WTC11 (cell line): ENCODE data around the gene ZNF532. TPM values are rescaled to one million over a fixed set of nuclear protein-coding genes. Genes with fewer than 3 reads are reported as not detected.

ENCODE experiments used
- ATAC-seq: fragments of 200-7000 bp; cut with Tn5 transposase; 2 replicates; pipeline ENCODE4 v1.10.0; 2021; ENCODE audit warnings: mild to moderate bottlenecking, moderate library complexity
- CTCF ChIA-PET: fragments of 300-600 bp; sonication (Branson Sonifier 250); formaldehyde crosslinking; loops from one replicate; lab custom pipeline; 2021; ENCODE audit warnings: antibody characterized with exemption; lab: Charles Lee
- POLR2A ChIA-PET: fragments of 350-600 bp; sonication (Branson Sonifier 250); formaldehyde crosslinking; loops from one replicate; lab custom pipeline; 2021; ENCODE audit warnings: antibody characterized with exemption; lab: Charles Lee
- DNase-seq: peaks from one replicate; pipeline ENCODE4 v3.0.0; 2021; ENCODE audit warnings: low spot score
- H3K27ac Mint-ChIP-seq: 2 replicates; pipeline ENCODE4 v1.8.0; 2021; ENCODE audit warnings: mixed read lengths
- H3K27me3 Mint-ChIP-seq: 2 replicates; pipeline ENCODE4 v1.8.0; 2021; ENCODE audit warnings: low read depth, mild to moderate bottlenecking, moderate library complexity, mixed read lengths
- H3K36me3 Mint-ChIP-seq: 2 replicates; pipeline ENCODE4 v1.8.0; 2021; ENCODE audit warnings: mixed read lengths
- H3K4me1 Mint-ChIP-seq: 2 replicates; pipeline ENCODE4 v1.8.0; 2022; ENCODE audit warnings: mixed read lengths
- H3K4me3 Mint-ChIP-seq: 2 replicates; pipeline ENCODE4 v1.8.0; 2021; ENCODE audit warnings: mild to moderate bottlenecking, moderate library complexity, mixed read lengths
- H3K9me3 Mint-ChIP-seq: 2 replicates; pipeline ENCODE4 v1.8.0; 2021; ENCODE audit warnings: mixed read lengths
- CBFB ChIP-seq: sonication (generic); formaldehyde crosslinking; IDR thresholded peaks from 2 replicates; pipeline ENCODE4 v1.8.1; 2022; ENCODE audit warnings: mild to moderate bottlenecking, low read depth, missing genetic modification reagents
- ESRRA ChIP-seq: sonication (generic); formaldehyde crosslinking; IDR thresholded peaks from 2 replicates; pipeline ENCODE4 v1.8.1; 2022; ENCODE audit warnings: mild to moderate bottlenecking, missing genetic modification reagents, borderline replicate concordance
- GRHL2 ChIP-seq: fragments of 250-450 bp; sonication (Bioruptor Pico); IDR thresholded peaks from 2 replicates; pipeline ENCODE4 v1.8.0; 2022; ENCODE audit warnings: mild to moderate bottlenecking, moderate library complexity; ENCODE audit not compliant: insufficient replicate concordance, severe bottlenecking
- KAT7 ChIP-seq: sonication (generic); formaldehyde crosslinking; IDR thresholded peaks from 2 replicates; pipeline ENCODE4 v1.8.1; 2023; ENCODE audit warnings: missing genetic modification reagents, mild to moderate bottlenecking, borderline replicate concordance
- NR1H2 ChIP-seq: sonication (generic); formaldehyde crosslinking; IDR thresholded peaks from 2 replicates; pipeline ENCODE4 v1.9.0; 2021; ENCODE audit warnings: mild to moderate bottlenecking, moderate library complexity, missing genetic modification reagents
- RORB ChIP-seq: fragments of 250-450 bp; sonication (Bioruptor Pico); IDR thresholded peaks from 2 replicates; pipeline ENCODE4 v1.9.0; 2021; ENCODE audit warnings: mild to moderate bottlenecking
- SMAD3 ChIP-seq: sonication (generic); formaldehyde crosslinking; IDR thresholded peaks from 2 replicates; pipeline ENCODE4 v1.8.0; 2022; ENCODE audit warnings: missing genetic modification reagents, mild to moderate bottlenecking, borderline replicate concordance
- SMAD4 ChIP-seq: sonication (generic); formaldehyde crosslinking; IDR thresholded peaks from 2 replicates; pipeline ENCODE4 v1.8.0; 2022; ENCODE audit warnings: mild to moderate bottlenecking, missing genetic modification reagents
- ZNF121 ChIP-seq: sonication (generic); formaldehyde crosslinking; IDR thresholded peaks from 2 replicates; pipeline ENCODE4 v1.8.0; 2023; ENCODE audit warnings: missing genetic modification reagents
- ZNF317 ChIP-seq: sonication (generic); formaldehyde crosslinking; IDR thresholded peaks from 2 replicates; pipeline ENCODE4 v1.8.1; 2023; ENCODE audit warnings: low read depth, mild to moderate bottlenecking, moderate library complexity, missing genetic modification reagents, borderline replicate concordance
- total RNA-seq: library from RNA; stranded (reverse); gene quantifications from 3 replicates; pipeline ENCODE4 v1.2.3, GENCODE V29; 2021
- TF ChIP-seq, protein P1 (sequence below): sonication (generic); formaldehyde crosslinking; IDR thresholded peaks from 2 replicates; pipeline ENCODE4 v1.8.1; 2023; ENCODE audit warnings: mild to moderate bottlenecking, missing genetic modification reagents, moderate library complexity
- TF ChIP-seq, protein P2 (sequence below): fragments of 250-450 bp; sonication (Bioruptor Pico); conservative IDR thresholded peaks from 2 replicates; pipeline ENCODE4 v1.9.0; 2021; ENCODE audit warnings: mild to moderate bottlenecking
- TF ChIP-seq, protein P3 (sequence below): sonication (generic); formaldehyde crosslinking; IDR thresholded peaks from 2 replicates; pipeline ENCODE4 v1.8.0; 2022; ENCODE audit warnings: missing genetic modification reagents
- TF ChIP-seq, protein P4 (sequence below): sonication (generic); formaldehyde crosslinking; IDR thresholded peaks from 2 replicates; pipeline ENCODE4 v1.8.0; 2022; ENCODE audit warnings: mild to moderate bottlenecking, missing genetic modification reagents
- TF ChIP-seq, protein P5 (sequence below): sonication (generic); formaldehyde crosslinking; IDR thresholded peaks from 2 replicates; pipeline ENCODE4 v1.8.1; 2022; ENCODE audit warnings: low read depth, missing genetic modification reagents, borderline replicate concordance

ZNF532 gene
- total RNA-seq, 1 experiment from 2014 or later: 171 TPM

DNA sequence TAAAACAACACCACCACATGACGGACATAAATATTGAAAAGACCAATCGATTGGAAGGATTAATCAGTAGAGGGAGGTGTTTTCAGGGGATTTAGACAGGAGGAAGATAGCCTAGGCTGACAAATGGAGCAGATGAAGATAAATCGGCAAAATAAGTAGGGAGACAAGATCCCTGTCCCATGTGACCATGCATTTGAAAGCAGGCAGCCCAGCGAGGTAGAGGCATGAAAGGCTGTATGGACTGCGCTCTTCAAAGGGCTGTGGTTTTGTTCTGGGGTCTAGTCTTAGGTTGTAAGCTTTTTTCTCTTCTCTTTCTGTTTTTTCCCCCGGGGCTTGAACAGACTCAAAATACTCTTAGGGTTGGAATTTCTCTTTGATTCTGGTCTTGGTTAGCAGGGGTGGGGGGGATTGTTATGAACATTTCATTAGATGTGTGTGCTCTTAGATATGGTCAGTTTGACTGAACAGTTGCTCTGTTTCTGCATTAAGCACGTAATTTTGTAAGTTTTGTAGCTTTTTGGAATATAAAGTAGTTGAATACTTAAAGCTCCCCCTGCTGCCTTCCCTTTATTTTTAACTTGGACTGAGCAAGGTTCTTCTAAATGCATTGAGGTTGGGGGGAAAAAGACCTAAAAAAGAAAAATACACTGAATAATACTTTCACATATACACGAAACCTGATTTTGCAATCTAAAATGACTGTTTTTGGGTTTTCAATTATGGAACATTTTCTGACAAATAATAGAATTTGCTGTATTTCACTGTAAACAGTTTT, 32.2 kb downstream of the ZNF532 start:
- H3K36me3 Mint-ChIP-seq: peaks cover 49% of the 10 kb centered on the region
- no peak for DNase-seq
- H3K9me3 Mint-ChIP-seq: no peaks in the 10 kb centered on the region
- CTCF ChIA-PET: interaction anchor here (1.2 kb wide), 1 partner anchor 174 kb away, joined by 3 read pairs; no protein-coding TSS in a partner anchor
- ATAC-seq: peak; percentile 20
- H3K4me3 Mint-ChIP-seq: no peak overlapping the region
- no peaks in the 10 kb centered on the region for H3K27me3 Mint-ChIP-seq
- H3K27ac Mint-ChIP-seq: peak overlapping the region; percentile 91
- TF ChIP-seq, protein P1, sequence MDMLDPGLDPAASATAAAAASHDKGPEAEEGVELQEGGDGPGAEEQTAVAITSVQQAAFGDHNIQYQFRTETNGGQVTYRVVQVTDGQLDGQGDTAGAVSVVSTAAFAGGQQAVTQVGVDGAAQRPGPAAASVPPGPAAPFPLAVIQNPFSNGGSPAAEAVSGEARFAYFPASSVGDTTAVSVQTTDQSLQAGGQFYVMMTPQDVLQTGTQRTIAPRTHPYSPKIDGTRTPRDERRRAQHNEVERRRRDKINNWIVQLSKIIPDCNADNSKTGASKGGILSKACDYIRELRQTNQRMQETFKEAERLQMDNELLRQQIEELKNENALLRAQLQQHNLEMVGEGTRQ (CRISPR knock-in tag): peak; percentile 28; the same call in 1 of the 2 replicates
- TF ChIP-seq, protein P2, sequence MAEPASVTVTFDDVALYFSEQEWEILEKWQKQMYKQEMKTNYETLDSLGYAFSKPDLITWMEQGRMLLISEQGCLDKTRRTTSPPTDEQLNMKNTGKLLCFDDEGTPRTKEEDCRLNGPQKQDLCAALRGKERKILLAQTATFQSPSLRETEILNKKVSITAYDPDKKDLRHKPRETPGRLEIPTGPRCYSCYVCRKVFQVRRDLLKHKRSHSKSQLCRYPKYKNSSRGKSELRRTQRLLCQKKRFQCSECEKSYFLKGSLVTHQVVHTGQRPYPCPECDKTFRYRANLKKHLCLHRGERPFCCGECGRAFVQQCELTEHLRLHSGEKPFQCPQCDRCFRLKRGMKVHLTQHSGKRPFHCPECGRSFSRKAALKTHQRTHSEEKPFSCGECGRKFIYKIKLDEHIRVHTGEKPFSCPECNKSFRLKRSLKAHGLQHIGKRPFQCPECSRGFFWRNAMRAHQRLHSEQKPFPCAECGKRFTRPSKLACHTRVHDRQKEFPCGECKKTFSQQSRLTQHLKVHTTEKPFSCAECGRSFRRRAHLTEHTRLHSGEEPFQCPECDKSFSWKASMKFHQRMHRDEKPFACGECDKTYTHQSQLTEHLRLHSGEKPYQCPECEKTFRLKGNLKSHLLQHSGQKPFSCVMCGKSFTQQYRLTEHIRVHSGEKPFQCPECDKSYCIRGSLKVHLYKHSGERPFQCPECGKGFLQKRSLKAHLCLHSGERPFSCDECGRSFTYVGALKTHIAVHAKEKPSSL (CRISPR knock-in tag): no peak
- TF ChIP-seq GRHL2 (CRISPR knock-in tag): no peak
- no peak for TF ChIP-seq RORB (CRISPR knock-in tag)
- TF ChIP-seq ZNF317 (CRISPR knock-in tag): no peak
- TF ChIP-seq, protein P3, sequence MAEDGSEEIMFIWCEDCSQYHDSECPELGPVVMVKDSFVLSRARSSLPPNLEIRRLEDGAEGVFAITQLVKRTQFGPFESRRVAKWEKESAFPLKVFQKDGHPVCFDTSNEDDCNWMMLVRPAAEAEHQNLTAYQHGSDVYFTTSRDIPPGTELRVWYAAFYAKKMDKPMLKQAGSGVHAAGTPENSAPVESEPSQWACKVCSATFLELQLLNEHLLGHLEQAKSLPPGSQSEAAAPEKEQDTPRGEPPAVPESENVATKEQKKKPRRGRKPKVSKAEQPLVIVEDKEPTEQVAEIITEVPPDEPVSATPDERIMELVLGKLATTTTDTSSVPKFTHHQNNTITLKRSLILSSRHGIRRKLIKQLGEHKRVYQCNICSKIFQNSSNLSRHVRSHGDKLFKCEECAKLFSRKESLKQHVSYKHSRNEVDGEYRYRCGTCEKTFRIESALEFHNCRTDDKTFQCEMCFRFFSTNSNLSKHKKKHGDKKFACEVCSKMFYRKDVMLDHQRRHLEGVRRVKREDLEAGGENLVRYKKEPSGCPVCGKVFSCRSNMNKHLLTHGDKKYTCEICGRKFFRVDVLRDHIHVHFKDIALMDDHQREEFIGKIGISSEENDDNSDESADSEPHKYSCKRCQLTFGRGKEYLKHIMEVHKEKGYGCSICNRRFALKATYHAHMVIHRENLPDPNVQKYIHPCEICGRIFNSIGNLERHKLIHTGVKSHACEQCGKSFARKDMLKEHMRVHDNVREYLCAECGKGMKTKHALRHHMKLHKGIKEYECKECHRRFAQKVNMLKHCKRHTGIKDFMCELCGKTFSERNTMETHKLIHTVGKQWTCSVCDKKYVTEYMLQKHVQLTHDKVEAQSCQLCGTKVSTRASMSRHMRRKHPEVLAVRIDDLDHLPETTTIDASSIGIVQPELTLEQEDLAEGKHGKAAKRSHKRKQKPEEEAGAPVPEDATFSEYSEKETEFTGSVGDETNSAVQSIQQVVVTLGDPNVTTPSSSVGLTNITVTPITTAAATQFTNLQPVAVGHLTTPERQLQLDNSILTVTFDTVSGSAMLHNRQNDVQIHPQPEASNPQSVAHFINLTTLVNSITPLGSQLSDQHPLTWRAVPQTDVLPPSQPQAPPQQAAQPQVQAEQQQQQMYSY (CRISPR knock-in tag): no peak
- TF ChIP-seq KAT7: no peak
- no peak for TF ChIP-seq CBFB (CRISPR knock-in tag)
- TF ChIP-seq, all 79 proteins: peak for 1
- POLR2A ChIA-PET: no interaction called here
- H3K4me1 Mint-ChIP-seq: peaks cover 84% of the 10 kb centered on the region

- Mint-ChIP-seq H3K4me1 (peaks cover 77% of the 10 kb centered on the region), H3K9me3 (no peaks in the 10 kb centered on the region), H3K27ac (peak overlapping the region; percentile 93), H3K27me3 (no peaks in the 10 kb centered on the region), H3K4me3 (no peak overlapping the region), H3K36me3 (peaks cover 46% of the 10 kb centered on the region)
- CTCF ChIA-PET: no interaction called here
- POLR2A ChIA-PET: no interaction called here
- ATAC-seq (no peak), DNase-seq (no peak)
- TF ChIP-seq SMAD4 (CRISPR knock-in tag) (no peak), NR1H2 (CRISPR knock-in tag) (no peak), ZNF121 (CRISPR knock-in tag) (no peak), SMAD3 (CRISPR knock-in tag) (no peak), ESRRA (CRISPR knock-in tag) (no peak)
- TF ChIP-seq, protein P4, sequence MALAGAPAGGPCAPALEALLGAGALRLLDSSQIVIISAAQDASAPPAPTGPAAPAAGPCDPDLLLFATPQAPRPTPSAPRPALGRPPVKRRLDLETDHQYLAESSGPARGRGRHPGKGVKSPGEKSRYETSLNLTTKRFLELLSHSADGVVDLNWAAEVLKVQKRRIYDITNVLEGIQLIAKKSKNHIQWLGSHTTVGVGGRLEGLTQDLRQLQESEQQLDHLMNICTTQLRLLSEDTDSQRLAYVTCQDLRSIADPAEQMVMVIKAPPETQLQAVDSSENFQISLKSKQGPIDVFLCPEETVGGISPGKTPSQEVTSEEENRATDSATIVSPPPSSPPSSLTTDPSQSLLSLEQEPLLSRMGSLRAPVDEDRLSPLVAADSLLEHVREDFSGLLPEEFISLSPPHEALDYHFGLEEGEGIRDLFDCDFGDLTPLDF (CRISPR knock-in tag): no peak
- TF ChIP-seq, protein P5, sequence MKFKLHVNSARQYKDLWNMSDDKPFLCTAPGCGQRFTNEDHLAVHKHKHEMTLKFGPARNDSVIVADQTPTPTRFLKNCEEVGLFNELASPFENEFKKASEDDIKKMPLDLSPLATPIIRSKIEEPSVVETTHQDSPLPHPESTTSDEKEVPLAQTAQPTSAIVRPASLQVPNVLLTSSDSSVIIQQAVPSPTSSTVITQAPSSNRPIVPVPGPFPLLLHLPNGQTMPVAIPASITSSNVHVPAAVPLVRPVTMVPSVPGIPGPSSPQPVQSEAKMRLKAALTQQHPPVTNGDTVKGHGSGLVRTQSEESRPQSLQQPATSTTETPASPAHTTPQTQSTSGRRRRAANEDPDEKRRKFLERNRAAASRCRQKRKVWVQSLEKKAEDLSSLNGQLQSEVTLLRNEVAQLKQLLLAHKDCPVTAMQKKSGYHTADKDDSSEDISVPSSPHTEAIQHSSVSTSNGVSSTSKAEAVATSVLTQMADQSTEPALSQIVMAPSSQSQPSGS: no peak
Measured at GRCh38 chr18:58898010-58898799, 33.5 kb downstream of the ZNF532 start.
